Measurements from ENCODE around the gene ARPP21. TPM values are rescaled to one million over a fixed set of nuclear protein-coding genes. Genes with fewer than 3 reads are reported as not detected.
"Not testable (repeated sequence)": the region's sequence is repeated elsewhere in the genome, so short reads cannot be mapped to it uniquely, and the experiment has no call there.

The ARPP21 gene
- 9.9 and 10.2 TPM in 2 replicates for total RNA-seq (2014; rRNA removed; shearing (Covaris generic))

- no peak within 1 kb of the TSS for H3K4me3 ChIP-seq
- no peak for DNase-seq
Observed at GRCh38 chr3:35639254-35640186, at the start of gene ARPP21. TSS of gene ARPP21 (plus strand) at chr3:35639525. CDS start at chr3:35681752, 42,227 bp downstream.

GRCh38 chr3:35592589-35593295, 46.6 kb upstream of the ARPP21 start:
- no peak for DNase-seq
- no peaks in the 10 kb centered on the region for H3K4me1 ChIP-seq
- H3K27me3 ChIP-seq = no peaks in the 10 kb centered on the region
- no peaks in the 10 kb centered on the region for H3K36me3 ChIP-seq
- H3K9me3 ChIP-seq (replicated peaks) = no peaks in the 10 kb centered on the region
- no peak overlapping the region for H3K4me3 ChIP-seq
- H3K27ac ChIP-seq = no peak overlapping the region

More at GRCh38 chr3:35639254-35640186, at the start of gene ARPP21:
- no peak within 1 kb of the TSS for H3K27ac ChIP-seq
- H3K36me3 ChIP-seq = no peaks in the 10 kb centered on the region
- H3K4me1 ChIP-seq = no peaks in the 10 kb centered on the region
- H3K9me3 ChIP-seq (replicated peaks) = no peaks in the 10 kb centered on the region
- no peaks in the 10 kb centered on the region for H3K27me3 ChIP-seq

- no peak overlapping the region for H3K27ac ChIP-seq
- no peaks in the 10 kb centered on the region for H3K4me1 ChIP-seq
- H3K36me3 ChIP-seq = no peaks in the 10 kb centered on the region
- DNase-seq = no peak
- H3K4me3 ChIP-seq = no peak overlapping the region
- H3K9me3 ChIP-seq (replicated peaks) = no peaks in the 10 kb centered on the region
- H3K27me3 ChIP-seq = no peaks in the 10 kb centered on the region
Observed at GRCh38 chr3:35594739-35595138, 44.6 kb upstream of the ARPP21 start.

GRCh38 chr3:35596335-35596995, 42.9 kb upstream of the ARPP21 start:
- Histone ChIP-seq H3K4me3 (no peak overlapping the region), H3K9me3 (replicated peaks) (no peaks in the 10 kb centered on the region), H3K4me1 (no peaks in the 10 kb centered on the region), H3K27ac (no peak overlapping the region), H3K27me3 (no peaks in the 10 kb centered on the region), H3K36me3 (no peaks in the 10 kb centered on the region)
- DNase-seq = no peak

GRCh38 chr3:35597490-35597889, 41.8 kb upstream of the ARPP21 start:
- no peaks in the 10 kb centered on the region for H3K36me3 ChIP-seq
- no peak for DNase-seq
- no peaks in the 10 kb centered on the region for H3K27me3 ChIP-seq
- no peak overlapping the region for H3K27ac ChIP-seq
- no peaks in the 10 kb centered on the region for H3K9me3 ChIP-seq (replicated peaks)
- H3K4me1 ChIP-seq = no peaks in the 10 kb centered on the region
- H3K4me3 ChIP-seq = no peak overlapping the region

GRCh38 chr3:35598804-35599203, 40.5 kb upstream of the ARPP21 start:
- Histone ChIP-seq H3K27me3 (no peaks in the 10 kb centered on the region), H3K9me3 (replicated peaks) (no peaks in the 10 kb centered on the region), H3K4me3 (no peak overlapping the region), H3K4me1 (no peaks in the 10 kb centered on the region), H3K27ac (no peak overlapping the region), H3K36me3 (no peaks in the 10 kb centered on the region)
- no peak for DNase-seq

GRCh38 chr3:35601959-35602358, 37.4 kb upstream of the ARPP21 start:
- no peaks in the 10 kb centered on the region for H3K27me3 ChIP-seq
- H3K4me3 ChIP-seq = no peak overlapping the region
- no peak for DNase-seq
- no peaks in the 10 kb centered on the region for H3K36me3 ChIP-seq
- H3K9me3 ChIP-seq (replicated peaks) = no peaks in the 10 kb centered on the region
- H3K4me1 ChIP-seq = no peaks in the 10 kb centered on the region
- no peak overlapping the region for H3K27ac ChIP-seq

GRCh38 chr3:35602395-35602936, 36.9 kb upstream of the ARPP21 start:
- no peaks in the 10 kb centered on the region for H3K36me3 ChIP-seq
- DNase-seq = no peak
- H3K4me3 ChIP-seq = no peak overlapping the region
- H3K4me1 ChIP-seq = no peaks in the 10 kb centered on the region
- no peaks in the 10 kb centered on the region for H3K9me3 ChIP-seq (replicated peaks)
- H3K27ac ChIP-seq = no peak overlapping the region
- no peaks in the 10 kb centered on the region for H3K27me3 ChIP-seq

GRCh38 chr3:35616346-35616745, 23.0 kb upstream of the ARPP21 start:
- no peak overlapping the region for H3K4me3 ChIP-seq
- no peaks in the 10 kb centered on the region for H3K27me3 ChIP-seq
- H3K27ac ChIP-seq = no peak overlapping the region
- H3K4me1 ChIP-seq = no peaks in the 10 kb centered on the region
- no peaks in the 10 kb centered on the region for H3K36me3 ChIP-seq
- H3K9me3 ChIP-seq (replicated peaks) = no peaks in the 10 kb centered on the region
- peak in 1 of 2 experiments; percentile 1 for DNase-seq

- DNase-seq = no peak
- Histone ChIP-seq H3K36me3 (no peaks in the 10 kb centered on the region), H3K4me3 (no peak overlapping the region), H3K27ac (no peak overlapping the region), H3K27me3 (no peaks in the 10 kb centered on the region), H3K9me3 (replicated peaks) (no peaks in the 10 kb centered on the region), H3K4me1 (no peaks in the 10 kb centered on the region)
Observed at GRCh38 chr3:35617370-35617769, 22.0 kb upstream of the ARPP21 start.

GRCh38 chr3:35620238-35620637, 19.1 kb upstream of the ARPP21 start:
- H3K27me3 ChIP-seq; H3K4me1 ChIP-seq; H3K4me3 ChIP-seq; H3K9me3 ChIP-seq (replicated peaks); H3K27ac ChIP-seq; DNase-seq; H3K36me3 ChIP-seq: not testable (repeated sequence)

- no peak overlapping the region for H3K27ac ChIP-seq
- no peaks in the 10 kb centered on the region for H3K36me3 ChIP-seq
- no peak for DNase-seq
- no peak overlapping the region for H3K4me3 ChIP-seq
- H3K27me3 ChIP-seq = no peaks in the 10 kb centered on the region
- H3K4me1 ChIP-seq = no peaks in the 10 kb centered on the region
- H3K9me3 ChIP-seq (replicated peaks) = no peaks in the 10 kb centered on the region
Observed at GRCh38 chr3:35624698-35625097, 14.6 kb upstream of the ARPP21 start.

- no peaks in the 10 kb centered on the region for H3K27me3 ChIP-seq
- H3K4me3 ChIP-seq = no peak overlapping the region
- no peak overlapping the region for H3K27ac ChIP-seq
- no peak for DNase-seq
- H3K36me3 ChIP-seq = no peaks in the 10 kb centered on the region
- H3K9me3 ChIP-seq (replicated peaks) = no peaks in the 10 kb centered on the region
- no peaks in the 10 kb centered on the region for H3K4me1 ChIP-seq
Observed at GRCh38 chr3:35633332-35634124, 5.8 kb upstream of the ARPP21 start.

GRCh38 chr3:35635407-35635806, 3.9 kb upstream of the ARPP21 start:
- Histone ChIP-seq H3K36me3 (no peaks in the 10 kb centered on the region), H3K4me3 (no peak overlapping the region), H3K4me1 (no peaks in the 10 kb centered on the region), H3K9me3 (replicated peaks) (no peaks in the 10 kb centered on the region), H3K27ac (no peak overlapping the region), H3K27me3 (no peaks in the 10 kb centered on the region)
- DNase-seq = no peak

Data from SJCRH30 (cell line).